ENCODE results near the gene MRPL52. TPM values are rescaled to one million over a fixed set of nuclear protein-coding genes. Genes with fewer than 3 reads are reported as not detected.

The MRPL52 gene
- total RNA-seq, 4 donors from 2014 or later = 27.0 to 64.5 (median 37.2) TPM

GRCh38 chr14:22796087-22796707, 33.5 kb upstream of the MRPL52 start:
- H3K27me3 ChIP-seq = no peaks in the 10 kb centered on the region
- no peaks in the 10 kb centered on the region for H3K9me3 ChIP-seq
- intact Hi-C loops (cut with DNase I) = no loop called here
- H3K36me3 ChIP-seq = no peaks in the 10 kb centered on the region
- TF ChIP-seq POLR2A (IDR thresholded peaks at IDR 0.05; ENCODE audit: low read depth) (no peak), POLR2AphosphoS5 (IDR thresholded peaks at IDR 0.05) (no peak), EP300 (IDR thresholded peaks at IDR 0.05) (no peak)
- TF ChIP-seq, protein P1, sequence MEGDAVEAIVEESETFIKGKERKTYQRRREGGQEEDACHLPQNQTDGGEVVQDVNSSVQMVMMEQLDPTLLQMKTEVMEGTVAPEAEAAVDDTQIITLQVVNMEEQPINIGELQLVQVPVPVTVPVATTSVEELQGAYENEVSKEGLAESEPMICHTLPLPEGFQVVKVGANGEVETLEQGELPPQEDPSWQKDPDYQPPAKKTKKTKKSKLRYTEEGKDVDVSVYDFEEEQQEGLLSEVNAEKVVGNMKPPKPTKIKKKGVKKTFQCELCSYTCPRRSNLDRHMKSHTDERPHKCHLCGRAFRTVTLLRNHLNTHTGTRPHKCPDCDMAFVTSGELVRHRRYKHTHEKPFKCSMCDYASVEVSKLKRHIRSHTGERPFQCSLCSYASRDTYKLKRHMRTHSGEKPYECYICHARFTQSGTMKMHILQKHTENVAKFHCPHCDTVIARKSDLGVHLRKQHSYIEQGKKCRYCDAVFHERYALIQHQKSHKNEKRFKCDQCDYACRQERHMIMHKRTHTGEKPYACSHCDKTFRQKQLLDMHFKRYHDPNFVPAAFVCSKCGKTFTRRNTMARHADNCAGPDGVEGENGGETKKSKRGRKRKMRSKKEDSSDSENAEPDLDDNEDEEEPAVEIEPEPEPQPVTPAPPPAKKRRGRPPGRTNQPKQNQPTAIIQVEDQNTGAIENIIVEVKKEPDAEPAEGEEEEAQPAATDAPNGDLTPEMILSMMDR (IDR thresholded peaks at IDR 0.05) = no peak
- no peak overlapping the region for H3K4me3 ChIP-seq
- DNase-seq (ENCODE audit: extremely low spot score) = no peak
- H3K4me1 ChIP-seq = no peaks in the 10 kb centered on the region
- no peak overlapping the region for H3K27ac ChIP-seq (replicated peaks in 1 of 4)
- 66% methylated on average over 5 of the region's 5 CpGs for WGBS

DNA sequence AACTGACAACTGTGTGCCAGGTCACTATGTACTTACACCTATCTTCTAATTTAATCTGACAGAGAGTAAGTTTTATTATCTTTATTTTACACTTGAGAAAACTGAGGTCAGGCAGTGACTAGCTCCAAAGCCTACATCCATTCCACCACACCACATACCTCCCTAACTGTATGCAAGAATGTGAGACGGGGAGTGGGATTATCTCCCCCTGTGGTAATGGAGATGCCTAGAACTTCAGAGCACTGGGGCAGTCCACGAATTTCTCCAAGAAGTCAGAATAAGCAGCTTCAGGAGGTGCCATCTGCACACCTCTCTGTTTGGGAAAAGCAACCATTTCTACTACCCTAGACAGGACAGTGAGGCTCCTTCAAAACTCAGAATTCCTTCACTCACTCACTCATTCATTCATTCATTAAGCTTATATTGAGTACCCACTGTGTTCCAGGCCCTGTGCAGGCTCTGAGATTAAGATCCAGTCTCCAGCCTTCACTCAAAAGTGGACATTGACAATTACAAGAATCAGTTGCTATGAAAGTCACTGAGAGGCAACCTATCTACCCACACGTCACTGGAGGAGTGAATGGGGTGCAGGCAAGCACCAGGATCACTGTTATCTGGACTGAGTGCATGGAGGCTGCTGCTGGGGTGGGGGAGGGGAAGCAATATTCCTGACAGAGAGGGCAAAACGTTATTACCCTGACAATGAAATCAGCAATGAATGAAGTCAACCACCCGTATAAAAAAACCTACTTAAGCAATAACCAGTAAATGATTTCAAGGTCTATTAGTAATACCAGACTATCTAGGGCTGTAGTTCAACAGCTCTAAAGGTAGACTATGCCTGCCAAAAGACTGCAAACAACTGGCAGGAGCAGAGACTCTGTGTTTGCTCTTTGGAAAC, 32.4 kb upstream of the MRPL52 start:
- no peak overlapping the region for H3K27ac ChIP-seq (replicated peaks in 1 of 4)
- 56% methylated on average over 5 of the region's 5 CpGs for WGBS
- no peak overlapping the region for H3K4me3 ChIP-seq
- no peaks in the 10 kb centered on the region for H3K27me3 ChIP-seq
- intact Hi-C loops (cut with DNase I) = no loop called here
- H3K36me3 ChIP-seq = no peaks in the 10 kb centered on the region
- TF ChIP-seq POLR2AphosphoS5 (IDR thresholded peaks at IDR 0.05) (no peak), EP300 (IDR thresholded peaks at IDR 0.05) (no peak), POLR2A (IDR thresholded peaks at IDR 0.05; ENCODE audit: low read depth) (no peak)
- TF ChIP-seq, protein P1 (IDR thresholded peaks at IDR 0.05) = no peak
- DNase-seq (ENCODE audit: extremely low spot score) = no peak
- H3K4me1 ChIP-seq = no peaks in the 10 kb centered on the region
- no peaks in the 10 kb centered on the region for H3K9me3 ChIP-seq

GRCh38 chr14:22798528-22798927, 31.2 kb upstream of the MRPL52 start:
- H3K9me3 ChIP-seq = no peaks in the 10 kb centered on the region
- peaks cover 0 to 2% (median 0%) of the 10 kb centered on the region in 4 donors for H3K27me3 ChIP-seq
- no peaks in the 10 kb centered on the region for H3K36me3 ChIP-seq
- H3K27ac ChIP-seq (replicated peaks in 1 of 4) = no peak overlapping the region
- H3K4me3 ChIP-seq = no peak overlapping the region
- no peak for DNase-seq (ENCODE audit: extremely low spot score)
- 44% methylated on average over 2 of the region's 2 CpGs for WGBS
- H3K4me1 ChIP-seq = no peaks in the 10 kb centered on the region
- TF ChIP-seq POLR2A (IDR thresholded peaks at IDR 0.05; ENCODE audit: low read depth) = no peak
- TF ChIP-seq, protein P1 (IDR thresholded peaks at IDR 0.05) = no peak
- TF ChIP-seq POLR2AphosphoS5 (IDR thresholded peaks at IDR 0.05) = no peak
- TF ChIP-seq EP300 (IDR thresholded peaks at IDR 0.05) = no peak
- intact Hi-C loops (cut with DNase I) = no loop called here

GRCh38 chr14:22800346-22800745, 29.3 kb upstream of the MRPL52 start:
- intact Hi-C loops (cut with DNase I) = no loop called here
- Histone ChIP-seq H3K27me3 (peaks cover 0 to 2% (median 0%) of the 10 kb centered on the region in 4 donors), H3K4me1 (no peaks in the 10 kb centered on the region), H3K27ac (replicated peaks in 1 of 4) (no peak overlapping the region), H3K4me3 (no peak overlapping the region), H3K36me3 (no peaks in the 10 kb centered on the region), H3K9me3 (no peaks in the 10 kb centered on the region)
- WGBS = 90% methylated on average over 10 of the region's 10 CpGs
- DNase-seq (ENCODE audit: extremely low spot score) = no peak
- TF ChIP-seq POLR2AphosphoS5 (IDR thresholded peaks at IDR 0.05) (no peak), POLR2A (IDR thresholded peaks at IDR 0.05; ENCODE audit: low read depth) (no peak)
- TF ChIP-seq, protein P1 (IDR thresholded peaks at IDR 0.05) = no peak

All from esophagus muscularis mucosa (tissue), 4 donors.